Testis (tissue), 2 donors: Measurements from ENCODE around the gene MEGF9.

Experiments
- CTCF ChIP-seq, 3 experiments: fragments of 450-650 bp in 2 of 3; fragments of 200-600 bp in 1 of 3; sonication (generic) in 1 of 3; IDR thresholded peaks; one replicate each; pipeline ENCODE4 v1.5.1; 2016 to 2019; ENCODE audit warnings: antibody characterized with exemption in 3 of 3, mild to moderate bottlenecking in 2 of 3, moderate library complexity in 1 of 3
- POLR2A ChIP-seq: fragments of 450-650 bp; IDR thresholded peaks from one replicate; pipeline ENCODE4 v1.6.1; 2017; ENCODE audit warnings: antibody characterized with exemption, mild to moderate bottlenecking, moderate library complexity

- no peak for TF ChIP-seq CTCF (IDR thresholded peaks at IDR 0.05)
- no peak for TF ChIP-seq POLR2A
These were observed 55.1 kb downstream of the MEGF9 start for GRCh38 chr9:120659209-120659608.
